Osteoblast (primary cell): ENCODE data around the gene VTI1A. TPM values are rescaled to one million over a fixed set of nuclear protein-coding genes. Genes with fewer than 3 reads are reported as not detected.
"Not testable (repeated sequence)": the region's sequence is repeated elsewhere in the genome, so short reads cannot be mapped to it uniquely, and the experiment has no call there.

Experiments
- DNase-seq: peaks from one replicate; pipeline ENCODE4 v3.0.0; 2011; ENCODE audit warnings: low spot score, mixed read lengths; ENCODE audit not compliant: insufficient read length; ENCODE audit errors: missing footprints
- H2AFZ ChIP-seq: 2 replicates; pipeline ENCODE4 v1.6.0; 2011; ENCODE audit warnings: mild to moderate bottlenecking, low read length
- H3K27ac ChIP-seq: 2 replicates; pipeline ENCODE4 v1.5.1; 2011; ENCODE audit warnings: mild to moderate bottlenecking, low read depth, low read length, moderate library complexity
- H3K27me3 ChIP-seq: 2 replicates; pipeline ENCODE4 v1.6.0; 2012; ENCODE audit warnings: mild to moderate bottlenecking, control low read depth, inconsistent platforms, low read length, moderate library complexity; ENCODE audit not compliant: insufficient read depth
- H3K36me3 ChIP-seq: 2 replicates; pipeline ENCODE4 v1.5.1; 2011; ENCODE audit warnings: mild to moderate bottlenecking, low read length, control low read depth, moderate library complexity; ENCODE audit not compliant: insufficient read depth
- H3K4me1 ChIP-seq: 2 replicates; pipeline ENCODE4 v1.5.1; 2011; ENCODE audit warnings: mild to moderate bottlenecking, low read length, control low read depth, moderate library complexity; ENCODE audit not compliant: insufficient read depth
- H3K4me2 ChIP-seq: 2 replicates; pipeline ENCODE4 v1.6.0; 2011; ENCODE audit warnings: mild to moderate bottlenecking, low read length; ENCODE audit not compliant: insufficient read depth
- H3K4me3 ChIP-seq: fragments of 200-600 bp; sonication (generic); 3 replicates; pipeline ENCODE4 v1.5.1; 2012; ENCODE audit warnings: mild to moderate bottlenecking, low read length, inconsistent platforms; ENCODE audit not compliant: insufficient read depth
- H3K79me2 ChIP-seq: 2 replicates; pipeline ENCODE4 v1.6.0; 2012; ENCODE audit warnings: mild to moderate bottlenecking, low read length, control low read depth, inconsistent platforms; ENCODE audit not compliant: insufficient read depth
- H3K9me3 ChIP-seq: 2 replicates; pipeline ENCODE4 v1.5.1; 2011; ENCODE audit warnings: low read depth, low read length, control low read depth
- H4K20me1 ChIP-seq: 2 replicates; pipeline ENCODE4 v1.6.0; 2012; ENCODE audit warnings: mild to moderate bottlenecking, low read length, control low read depth; ENCODE audit not compliant: insufficient read depth
- CTCF ChIP-seq: IDR thresholded peaks from 2 replicates; pipeline ENCODE4 v1.5.1; 2011; ENCODE audit warnings: mild to moderate bottlenecking, low read depth, low read length, moderate library complexity; ENCODE audit errors: extremely low read depth
- small RNA-seq: library from RNA; depleted of rRNA; stranded (forward); fragments of <200 nt; gene quantifications from one replicate; pipeline ENCODE3, GENCODE V24; 2012
- total RNA-seq: library from RNA; depleted of rRNA; stranded (reverse); fragments of >200 nt; gene quantifications from 2 replicates; pipeline ENCODE4 v1.2.3, GENCODE V29; 2012

Gene VTI1A
- total RNA-seq, 1 donor, result 34.7 TPM

GRCh38 chr10:112858986-112859651 is 412.1 kb downstream of the VTI1A start:
- Histone ChIP-seq H3K4me3 (no peak overlapping the region), H3K27ac (no peak overlapping the region), H3K27me3 (peaks cover 10% of the 10 kb centered on the region), H4K20me1 (no peaks in the 10 kb centered on the region), H3K4me1 (no peaks in the 10 kb centered on the region), H3K9me3 (peaks cover 1% of the 10 kb centered on the region), H3K79me2 (no peaks in the 10 kb centered on the region), H2AFZ (no peak overlapping the region), H3K4me2 (no peak overlapping the region), H3K36me3 (no peaks in the 10 kb centered on the region)
- TF ChIP-seq CTCF, result no peak
- DNase-seq, result no peak

- H3K4me3 ChIP-seq, result no peak overlapping the region
- H4K20me1 ChIP-seq, result no peaks in the 10 kb centered on the region
- no peak overlapping the region for H3K27ac ChIP-seq
- H3K36me3 ChIP-seq, result no peaks in the 10 kb centered on the region
- no peak for TF ChIP-seq CTCF
- H2AFZ ChIP-seq, result no peak overlapping the region
- H3K4me1 ChIP-seq, result no peaks in the 10 kb centered on the region
- H3K27me3 ChIP-seq, result peaks cover 10% of the 10 kb centered on the region
- no peak for DNase-seq
- H3K9me3 ChIP-seq, result peaks cover 3% of the 10 kb centered on the region
- no peaks in the 10 kb centered on the region for H3K79me2 ChIP-seq
- H3K4me2 ChIP-seq, result no peak overlapping the region
Measured at GRCh38 chr10:112859793-112860192, 412.8 kb downstream of the VTI1A start.

- H2AFZ ChIP-seq, H3K9me3 ChIP-seq, H3K36me3 ChIP-seq, H4K20me1 ChIP-seq, H3K4me1 ChIP-seq, H3K4me2 ChIP-seq, DNase-seq, H3K27me3 ChIP-seq, H3K27ac ChIP-seq, H3K79me2 ChIP-seq, H3K4me3 ChIP-seq: not testable (repeated sequence)
Measured at GRCh38 chr10:112863461-112863860, 416.4 kb downstream of the VTI1A start.

Small RNA genes within 50 kb of the gene (small RNA-seq; reads per million reads assigned to genes)
- gene AC022018.1, result not detected
- not detected for gene MIR4295

Other genes starting within 250 kb of the VTI1A start
- gene TECTB, start 163.8 kb upstream of the VTI1A start, total RNA-seq, result under 0.01 TPM in 1 of 2 replicates, not detected in the other
- 5.1 and 8.0 TPM in 2 replicates for gene ACSL5, start 73.1 kb upstream of the VTI1A start, total RNA-seq
- gene ZDHHC6, start 301 bp upstream of the VTI1A start, total RNA-seq, result 25.6 and 26.1 TPM in 2 replicates